Fibroblast of lung (primary cell): Measurements from ENCODE around the gene CTSK. TPM values are rescaled to one million over a fixed set of nuclear protein-coding genes. Genes with fewer than 3 reads are reported as not detected.

Experiments used
- DNase-seq, 2 donors: peaks; one replicate each; pipeline versions ENCODE4 v3.0.0 to v3.0.0-alpha.2; 2010; ENCODE audit warnings: low read depth in 2 of 2
- H2AFZ ChIP-seq: 2 replicates; pipeline ENCODE4 v1.5.1; 2012; ENCODE audit warnings: low read length, control low read depth, inconsistent platforms
- H3K27ac ChIP-seq: 2 replicates; pipeline ENCODE4 v1.5.1; 2011; ENCODE audit warnings: low read length, control low read depth; ENCODE audit not compliant: insufficient read depth
- H3K27me3 ChIP-seq: 2 replicates; pipeline ENCODE4 v1.5.1; 2011; ENCODE audit warnings: mild to moderate bottlenecking, low read length; ENCODE audit not compliant: control insufficient read depth, insufficient read depth
- H3K36me3 ChIP-seq: 2 replicates; pipeline ENCODE4 v1.5.1; 2011; ENCODE audit warnings: low read length; ENCODE audit not compliant: control insufficient read depth, insufficient read depth
- H3K4me1 ChIP-seq: 2 replicates; pipeline ENCODE4 v1.5.1; 2011; ENCODE audit warnings: low read length; ENCODE audit not compliant: control insufficient read depth, insufficient read depth; ENCODE audit errors: extremely low read depth
- H3K4me2 ChIP-seq: 2 replicates; pipeline ENCODE4 v1.5.1; 2011; ENCODE audit warnings: low read length, control low read depth; ENCODE audit not compliant: insufficient read depth; ENCODE audit errors: extremely low read depth
- H3K4me3 ChIP-seq, 4 experiments: fragments of 200-600 bp in 1 of 4; sonication (generic) in 1 of 4; replicated peaks in 1 of 4; 2 replicates each; pipeline ENCODE4 v1.5.1; 2011 to 2016; ENCODE audit warnings: low read length in 4 of 4, low read depth in 3 of 4, mild to moderate bottlenecking in 3 of 4, control low read depth in 2 of 4, inconsistent platforms in 1 of 4, mixed read lengths in 1 of 4; ENCODE audit not compliant: insufficient read depth in 1 of 4; ENCODE audit errors: control extremely low read depth in 1 of 4
- H3K79me2 ChIP-seq: 2 replicates; pipeline ENCODE4 v1.5.1; 2012; ENCODE audit warnings: mild to moderate bottlenecking, low read length, inconsistent platforms; ENCODE audit not compliant: control insufficient read depth, insufficient read depth
- H3K9ac ChIP-seq: 2 replicates; pipeline ENCODE4 v1.5.1; 2011; ENCODE audit warnings: mild to moderate bottlenecking, low read length, control low read depth; ENCODE audit not compliant: insufficient read depth
- H3K9me3 ChIP-seq: 2 replicates; pipeline ENCODE4 v1.5.1; 2012; ENCODE audit warnings: low read depth, low read length; ENCODE audit not compliant: control insufficient read depth, insufficient read depth
- H4K20me1 ChIP-seq: 2 replicates; pipeline ENCODE4 v1.5.1; 2011; ENCODE audit warnings: low read length; ENCODE audit not compliant: control insufficient read depth, insufficient read depth; ENCODE audit errors: extremely low read depth
- CTCF ChIP-seq, 2 donors: IDR thresholded peaks in 1 of 2; conservative IDR thresholded peaks in 1 of 2; 1 replicate in 1 of 2; 2 replicates in 1 of 2; pipeline ENCODE4 v1.5.1; 2011 to 2012; ENCODE audit warnings: low read length in 2 of 2, control low read depth in 1 of 2, inconsistent platforms in 1 of 2, low read depth in 1 of 2, mild to moderate bottlenecking in 1 of 2
- EZH2 ChIP-seq: IDR thresholded peaks from 2 replicates; pipeline ENCODE4 v1.5.1; 2012; ENCODE audit warnings: low read length, control low read depth, mild to moderate bottlenecking; ENCODE audit errors: missing control alignments
- polyA plus RNA-seq, 2 donors: library from polyadenylated mRNA; depleted of rRNA in 1 of 2; stranded (reverse) in 1 of 2; unstranded in 1 of 2; fragments of >200 nt; gene quantifications; 2 replicates each; pipeline ENCODE4 v1.2.1, GENCODE V29; 2011 to 2012; ENCODE audit warnings: missing spikeins in 1 of 2
- total RNA-seq: library from RNA; depleted of rRNA; stranded (reverse); fragments of >200 nt; gene quantifications from 2 replicates; pipeline ENCODE4 v1.2.1, GENCODE V29; 2014

CTSK gene
- total and polyA plus RNA-seq, 2 donors (not counting 1 experiment from before 2014, with no cell fraction given), result 209 to 461 TPM

- Histone ChIP-seq H3K4me3 (peak overlapping the region; percentile 32 to 62 (median 48)), H3K27ac (peak overlapping the region; percentile 40), H3K4me2 (peak overlapping the region; percentile 81), H3K4me1 (peaks cover 6% of the 10 kb centered on the region), H3K9me3 (no peaks in the 10 kb centered on the region), H4K20me1 (no peaks in the 10 kb centered on the region), H3K9ac (peak overlapping the region; percentile 11), H3K36me3 (no peaks in the 10 kb centered on the region), H3K27me3 (no peaks in the 10 kb centered on the region), H2AFZ (peak overlapping the region; percentile 10), H3K79me2 (no peaks in the 10 kb centered on the region)
- no peak for TF ChIP-seq CTCF (conservative IDR thresholded peaks at IDR 0.05 in 1 of 2, IDR thresholded peaks at IDR 0.05 in 1 of 2; ENCODE audit: low read depth in 1 of 2, low read length in 2 of 2)
- no peak for TF ChIP-seq EZH2
- peak in 1 of 2 donors; percentile 22 for DNase-seq
Measured at GRCh38 chr1:150807249-150808023, 624 bp downstream of the CTSK start.

GRCh38 chr1:150805899-150806298 is 2.2 kb downstream of the CTSK start:
- Histone ChIP-seq H3K27ac (no peak overlapping the region), H4K20me1 (no peaks in the 10 kb centered on the region), H3K27me3 (no peaks in the 10 kb centered on the region), H3K79me2 (no peaks in the 10 kb centered on the region), H3K9me3 (no peaks in the 10 kb centered on the region), H2AFZ (no peak overlapping the region), H3K4me1 (peaks cover 6% of the 10 kb centered on the region), H3K36me3 (no peaks in the 10 kb centered on the region), H3K4me3 (peak overlapping the region in 1 of 4 experiments; percentile 62), H3K9ac (no peak overlapping the region), H3K4me2 (no peak overlapping the region)
- TF ChIP-seq CTCF (conservative IDR thresholded peaks at IDR 0.05 in 1 of 2, IDR thresholded peaks at IDR 0.05 in 1 of 2; ENCODE audit: low read depth in 1 of 2, low read length in 2 of 2) (no peak), EZH2 (no peak)
- DNase-seq, result no peak

- TF ChIP-seq EZH2, result no peak
- TF ChIP-seq CTCF (conservative IDR thresholded peaks at IDR 0.05 in 1 of 2, IDR thresholded peaks at IDR 0.05 in 1 of 2; ENCODE audit: low read depth in 1 of 2, low read length in 2 of 2), result no peak
- no peaks in the 10 kb centered on the region for H4K20me1 ChIP-seq
- no peak overlapping the region for H3K4me2 ChIP-seq
- no peak for DNase-seq
- peak overlapping the region in 1 of 4 experiments; percentile 29 for H3K4me3 ChIP-seq
- no peaks in the 10 kb centered on the region for H3K36me3 ChIP-seq
- H2AFZ ChIP-seq, result no peak overlapping the region
- H3K9ac ChIP-seq, result no peak overlapping the region
- no peaks in the 10 kb centered on the region for H3K9me3 ChIP-seq
- no peak overlapping the region for H3K27ac ChIP-seq
- no peaks in the 10 kb centered on the region for H3K27me3 ChIP-seq
- no peaks in the 10 kb centered on the region for H3K79me2 ChIP-seq
- peaks cover 2% of the 10 kb centered on the region for H3K4me1 ChIP-seq
Measured at GRCh38 chr1:150804671-150805070, 3.4 kb downstream of the CTSK start.
